Measurements from ENCODE around the gene TPGS1.
"Not testable (repeated sequence)": the region's sequence is repeated elsewhere in the genome, so short reads cannot be mapped to it uniquely, and the experiment has no call there.

The TPGS1 gene

GRCh38 chr19:478236-478903, 28.9 kb upstream of the TPGS1 start:
- DNase-seq (ENCODE audit: low spot score): no peak

- DNase-seq (ENCODE audit: low spot score): no peak
Measured at GRCh38 chr19:478976-479375, 28.3 kb upstream of the TPGS1 start.

- DNase-seq (ENCODE audit: low spot score): peak; percentile 86
Measured at GRCh38 chr19:480016-480855, 27.1 kb upstream of the TPGS1 start.

GRCh38 chr19:481100-481499, 26.2 kb upstream of the TPGS1 start:
- DNase-seq (ENCODE audit: low spot score): not testable (repeated sequence)

GRCh38 chr19:482186-483041, 24.9 kb upstream of the TPGS1 start:
- peak; percentile 45 for DNase-seq (ENCODE audit: low spot score)

GRCh38 chr19:483332-484072, 23.8 kb upstream of the TPGS1 start:
- peak; percentile 2 for DNase-seq (ENCODE audit: low spot score)

GRCh38 chr19:484494-484893, 22.8 kb upstream of the TPGS1 start:
- DNase-seq (ENCODE audit: low spot score): no peak

- no peak for DNase-seq (ENCODE audit: low spot score)
Measured at GRCh38 chr19:485077-485476, 22.2 kb upstream of the TPGS1 start.

- peak; percentile 37 for DNase-seq (ENCODE audit: low spot score)
Measured at GRCh38 chr19:485583-486236, 21.6 kb upstream of the TPGS1 start.

- peak; percentile 95 for DNase-seq (ENCODE audit: low spot score)
Measured at GRCh38 chr19:488505-489417, 18.5 kb upstream of the TPGS1 start.

- DNase-seq (ENCODE audit: low spot score): no peak
Measured at GRCh38 chr19:489418-490196, 17.7 kb upstream of the TPGS1 start.

GRCh38 chr19:491146-491741, 16.1 kb upstream of the TPGS1 start:
- no peak for DNase-seq (ENCODE audit: low spot score)

GRCh38 chr19:492091-492531, 15.2 kb upstream of the TPGS1 start:
- DNase-seq (ENCODE audit: low spot score): no peak

GRCh38 chr19:493391-494170, 13.7 kb upstream of the TPGS1 start:
- DNase-seq (ENCODE audit: low spot score): no peak

GRCh38 chr19:494171-495080, 12.9 kb upstream of the TPGS1 start:
- no peak for DNase-seq (ENCODE audit: low spot score)

- DNase-seq (ENCODE audit: low spot score): no peak
Measured at GRCh38 chr19:495081-495401, 12.3 kb upstream of the TPGS1 start.
